ENCODE data around the gene IFFO2.
A peak's percentile ranks its signal among the peaks of the same experiment; 100 is the strongest.

Gene IFFO2

DNA sequence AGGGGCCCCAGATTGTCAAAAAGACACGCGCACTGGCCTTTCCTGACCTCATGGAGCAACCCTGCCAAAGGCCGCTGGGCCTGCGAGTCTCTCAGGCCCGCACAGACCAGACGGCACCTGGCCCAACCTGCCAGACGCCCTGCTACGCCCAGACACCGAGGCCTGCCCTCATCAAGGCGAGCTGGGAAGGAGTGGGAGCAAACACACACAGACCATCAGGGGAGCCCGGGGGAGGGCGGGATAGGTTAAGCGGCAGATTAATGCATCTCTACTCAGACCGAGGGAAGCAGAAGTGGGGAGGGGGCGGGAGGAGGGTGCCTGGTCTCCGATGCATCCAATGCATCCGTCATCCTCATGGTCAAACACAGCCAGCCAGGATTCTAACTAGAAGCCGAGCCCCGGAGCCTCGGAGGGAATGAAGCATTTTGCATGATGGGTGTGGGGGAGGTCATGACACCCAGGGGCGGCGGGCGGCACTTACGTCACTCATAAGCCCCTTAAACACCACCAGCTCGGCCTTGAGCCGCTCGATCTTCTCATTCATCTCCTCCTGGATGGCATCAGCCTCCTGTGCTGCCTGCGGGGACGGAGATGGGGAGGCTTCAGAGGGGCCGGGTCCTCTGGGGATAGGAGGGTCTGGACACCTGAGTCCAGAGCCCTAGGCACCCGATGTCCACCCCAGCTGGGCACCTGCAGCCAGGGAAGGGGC lies 37.1 kb downstream of the IFFO2 start:
- H3K27ac Mint-ChIP-seq: no peak overlapping the region
- ATAC-seq (replicated peaks) (no peak), DNase-seq (no peak)
- no peak overlapping the region for H3K4me3 Mint-ChIP-seq
- peaks cover 9 to 17% of the 10 kb centered on the region in 2 donors for H3K4me1 Mint-ChIP-seq
- H3K9me3 Mint-ChIP-seq: no peaks in the 10 kb centered on the region
- peaks cover 12 to 18% of the 10 kb centered on the region in 2 donors for H3K36me3 Mint-ChIP-seq
- no peaks in the 10 kb centered on the region for H3K27me3 Mint-ChIP-seq

DNA sequence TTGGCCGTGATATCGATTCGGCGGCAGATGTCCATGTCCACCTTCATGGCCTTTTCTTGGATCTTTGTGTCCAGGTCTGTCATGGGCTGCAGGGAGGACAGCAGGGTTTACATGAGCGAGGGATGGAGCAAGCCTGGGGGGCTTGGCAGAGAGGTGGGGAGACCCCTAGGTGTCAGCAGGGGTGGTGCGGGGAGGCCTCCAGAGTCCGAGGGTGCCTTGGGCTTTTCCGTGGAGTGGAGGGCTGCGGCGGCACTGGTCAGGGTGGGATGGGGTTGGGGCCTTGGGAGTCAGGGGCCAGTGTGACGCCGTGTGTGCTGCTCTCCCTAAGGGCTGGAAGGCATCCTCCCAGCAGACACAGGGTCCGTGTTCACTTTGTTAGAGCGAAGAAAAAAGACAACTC lies 38.1 kb downstream of the IFFO2 start:
- H3K27ac Mint-ChIP-seq: peak overlapping the region; percentile 68
- peaks cover 15 to 22% of the 10 kb centered on the region in 2 donors for H3K36me3 Mint-ChIP-seq
- peaks cover 5 to 10% of the 10 kb centered on the region in 2 donors for H3K4me1 Mint-ChIP-seq
- DNase-seq: no peak
- no peak overlapping the region for H3K4me3 Mint-ChIP-seq
- no peaks in the 10 kb centered on the region for H3K9me3 Mint-ChIP-seq
- no peaks in the 10 kb centered on the region for H3K27me3 Mint-ChIP-seq
- no peak for ATAC-seq (replicated peaks)

DNA sequence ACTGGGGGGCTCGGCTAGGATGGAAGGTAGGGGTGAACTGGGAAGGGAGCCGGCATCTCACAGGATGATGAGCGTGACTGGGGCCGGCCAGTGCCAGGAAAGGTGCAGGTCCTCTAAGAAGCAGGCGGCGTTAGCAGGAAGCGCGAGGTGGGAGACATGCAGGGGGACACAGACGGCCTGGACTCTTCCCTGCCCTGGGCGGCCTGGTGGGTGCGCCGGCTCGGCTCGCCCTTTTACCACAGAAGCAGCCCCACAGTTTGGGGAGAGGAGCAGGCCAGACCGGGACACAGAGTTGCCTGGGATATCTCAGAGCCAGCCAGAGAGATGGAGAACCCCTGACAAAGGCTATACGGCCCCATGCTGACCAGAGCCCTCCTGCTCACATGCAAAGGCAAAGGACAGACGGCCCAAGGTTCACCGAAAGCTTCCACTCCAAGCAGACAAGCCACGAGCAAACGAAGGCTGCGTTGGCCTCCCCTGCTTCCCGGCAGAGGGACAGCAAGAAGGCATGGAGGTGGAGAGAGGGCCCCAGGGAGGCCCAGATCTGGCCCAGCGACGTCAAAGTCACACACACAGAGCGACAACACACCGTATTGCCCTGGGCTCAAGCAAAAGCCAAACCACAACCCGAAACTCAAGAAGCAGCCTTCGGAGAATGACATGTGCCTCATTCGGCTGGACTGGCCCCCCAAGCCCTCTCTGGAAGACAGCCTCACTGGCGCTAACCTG lies 39.2 kb downstream of the IFFO2 start:
- H3K27me3 Mint-ChIP-seq: no peaks in the 10 kb centered on the region
- peaks cover 5 to 9% of the 10 kb centered on the region in 2 donors for H3K4me1 Mint-ChIP-seq
- DNase-seq (no peak), ATAC-seq (replicated peaks) (no peak)
- H3K9me3 Mint-ChIP-seq: no peaks in the 10 kb centered on the region
- peak overlapping the region; percentile 20 for H3K27ac Mint-ChIP-seq
- no peak overlapping the region for H3K4me3 Mint-ChIP-seq
- peaks cover 20 to 28% of the 10 kb centered on the region in 2 donors for H3K36me3 Mint-ChIP-seq

DNA sequence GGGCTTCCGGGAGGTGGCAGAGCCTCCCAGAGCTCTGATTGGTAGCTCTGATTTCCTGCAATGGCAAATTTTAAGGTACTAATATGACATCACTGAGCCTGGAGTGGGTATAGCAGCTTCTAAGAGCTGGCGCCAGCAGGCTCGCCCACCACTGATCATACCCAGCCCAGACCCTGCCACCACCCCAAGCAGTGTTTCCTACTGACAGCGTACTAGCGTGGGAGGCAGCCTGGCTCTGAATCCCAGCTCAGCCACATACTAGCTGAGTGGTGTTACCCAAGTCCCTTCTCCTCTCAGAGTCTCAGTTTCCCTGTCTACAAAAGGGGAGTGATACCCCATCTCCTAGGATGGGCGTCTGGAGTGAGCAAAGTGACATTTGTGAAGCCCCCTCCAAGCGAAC lies 41.1 kb downstream of the IFFO2 start:
- Mint-ChIP-seq H3K36me3 (peaks cover 29 to 31% of the 10 kb centered on the region in 2 donors), H3K27me3 (no peaks in the 10 kb centered on the region), H3K9me3 (no peaks in the 10 kb centered on the region), H3K4me3 (no peak overlapping the region), H3K27ac (peak overlapping the region; percentile 20), H3K4me1 (peaks cover 5 to 9% of the 10 kb centered on the region in 2 donors)
- no peak for DNase-seq
- ATAC-seq (replicated peaks): no peak

DNA sequence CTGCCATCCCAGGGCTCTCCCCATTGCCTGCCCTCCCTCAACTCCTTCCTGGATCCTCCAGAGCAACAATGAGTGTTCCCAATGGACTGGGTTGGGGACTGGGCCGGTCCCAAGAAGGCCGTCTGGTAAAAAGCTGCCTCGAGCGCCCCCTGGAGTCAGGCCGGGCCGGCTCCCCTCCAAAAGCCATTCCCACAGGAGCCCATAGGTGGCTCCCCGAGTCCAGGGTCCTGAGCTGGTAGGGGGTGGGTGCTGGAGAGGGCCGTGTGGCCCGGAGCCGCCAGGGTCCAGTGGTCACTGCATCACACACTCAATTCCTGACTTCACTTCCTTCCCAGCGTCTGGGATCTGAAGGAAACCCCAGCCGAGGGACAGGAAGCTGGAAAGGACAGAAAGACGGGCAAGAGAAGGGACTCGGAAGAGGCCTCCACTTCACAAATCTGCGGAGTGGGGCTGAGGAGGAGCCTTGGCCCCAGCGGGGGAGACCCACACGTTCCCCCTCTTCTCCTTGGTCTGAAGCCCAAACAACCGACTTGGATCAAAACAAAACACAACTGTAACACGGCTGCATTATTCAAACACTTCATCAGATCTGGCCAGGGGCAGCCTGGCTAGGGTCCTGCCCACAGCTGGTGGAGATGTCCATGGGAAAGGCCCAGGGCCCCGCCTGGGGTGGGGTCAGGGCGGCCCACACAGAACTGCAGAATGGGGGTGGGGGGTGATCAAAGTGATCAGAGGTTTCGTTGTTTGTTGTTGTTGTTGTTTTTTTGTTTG lies 43.2 kb downstream of the IFFO2 start:
- Mint-ChIP-seq H3K27ac (peak overlapping the region; percentile 69), H3K9me3 (peaks cover 0 to 5% of the 10 kb centered on the region in 2 donors), H3K4me1 (peaks cover 17 to 24% of the 10 kb centered on the region in 2 donors), H3K27me3 (no peaks in the 10 kb centered on the region), H3K36me3 (peaks cover 41 to 45% of the 10 kb centered on the region in 2 donors), H3K4me3 (no peak overlapping the region)
- ATAC-seq (replicated peaks) (peak; percentile 87), DNase-seq (peak; percentile 55)

DNA sequence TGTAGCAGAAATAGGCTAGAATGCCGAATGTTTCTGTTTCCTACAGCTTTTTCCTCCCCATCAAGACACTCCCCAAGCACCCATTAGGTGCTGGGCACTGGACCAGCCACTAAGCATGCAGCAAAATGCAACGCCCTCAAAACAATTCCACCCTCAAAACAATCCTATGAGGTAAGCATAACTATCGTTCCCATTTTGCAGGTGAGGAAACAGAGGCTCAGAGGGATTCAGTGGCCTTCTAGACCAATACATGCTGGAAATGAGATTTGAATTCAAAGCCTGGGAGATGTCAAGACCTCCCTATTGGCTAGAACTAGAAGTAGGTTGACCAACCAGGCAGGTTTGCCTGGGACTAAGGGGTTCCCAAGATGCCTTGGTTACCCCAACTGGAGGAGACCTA lies 43.9 kb downstream of the IFFO2 start:
- ATAC-seq (replicated peaks): no peak
- H3K4me1 Mint-ChIP-seq: peaks cover 23 to 31% of the 10 kb centered on the region in 2 donors
- H3K27ac Mint-ChIP-seq: no peak overlapping the region
- peaks cover 0 to 5% of the 10 kb centered on the region in 2 donors for H3K9me3 Mint-ChIP-seq
- no peak overlapping the region for H3K4me3 Mint-ChIP-seq
- DNase-seq: no peak
- H3K27me3 Mint-ChIP-seq: no peaks in the 10 kb centered on the region
- peaks cover 39 to 47% of the 10 kb centered on the region in 2 donors for H3K36me3 Mint-ChIP-seq

DNA sequence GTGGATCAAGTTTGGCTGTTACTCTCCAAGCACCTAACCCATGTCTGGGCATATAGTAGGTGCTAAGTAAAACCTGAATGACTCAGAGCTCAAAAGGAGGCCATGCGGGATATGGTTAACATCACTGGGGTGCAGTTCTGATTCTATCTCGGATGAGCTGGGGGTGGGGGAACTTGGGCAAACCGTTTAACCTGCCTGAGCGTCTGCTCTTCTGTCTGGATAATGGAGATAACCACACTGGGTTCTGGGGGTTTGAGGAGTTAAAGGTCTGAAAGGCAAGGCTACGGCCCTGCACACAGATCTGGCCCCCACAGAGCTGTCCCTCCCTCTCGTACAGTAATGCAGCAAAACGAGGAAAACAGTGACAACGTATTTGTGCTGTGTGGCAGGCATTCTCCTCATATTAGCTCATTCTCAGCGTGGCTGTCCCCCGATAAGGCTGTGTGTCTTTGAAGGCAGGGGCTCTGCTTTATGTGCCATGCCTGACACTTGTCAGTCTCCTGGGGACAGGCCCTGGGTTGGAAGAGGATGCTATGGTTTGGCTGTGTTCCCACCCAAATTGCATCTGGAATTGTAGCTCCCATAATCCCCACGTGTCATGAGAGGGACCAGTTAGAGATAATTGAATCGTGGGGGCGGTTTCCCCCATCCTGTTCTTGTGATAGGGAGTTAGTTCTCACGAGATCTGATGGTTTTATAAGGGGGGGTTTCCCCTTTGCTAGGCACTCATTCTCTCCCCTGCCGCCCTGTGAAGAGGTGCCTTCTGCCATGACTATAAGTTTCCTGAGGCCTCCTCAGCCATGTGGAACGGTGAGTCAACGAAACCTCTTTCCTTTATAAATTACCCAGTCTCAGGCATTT lies 47.3 kb downstream of the IFFO2 start:
- peaks cover 30 to 44% of the 10 kb centered on the region in 2 donors for H3K4me1 Mint-ChIP-seq
- ATAC-seq (replicated peaks): no peak
- no peak overlapping the region for H3K27ac Mint-ChIP-seq
- no peaks in the 10 kb centered on the region for H3K27me3 Mint-ChIP-seq
- no peak overlapping the region for H3K4me3 Mint-ChIP-seq
- H3K36me3 Mint-ChIP-seq: peaks cover 33 to 45% of the 10 kb centered on the region in 2 donors
- DNase-seq: no peak
- H3K9me3 Mint-ChIP-seq: peaks cover 0 to 5% of the 10 kb centered on the region in 2 donors

DNA sequence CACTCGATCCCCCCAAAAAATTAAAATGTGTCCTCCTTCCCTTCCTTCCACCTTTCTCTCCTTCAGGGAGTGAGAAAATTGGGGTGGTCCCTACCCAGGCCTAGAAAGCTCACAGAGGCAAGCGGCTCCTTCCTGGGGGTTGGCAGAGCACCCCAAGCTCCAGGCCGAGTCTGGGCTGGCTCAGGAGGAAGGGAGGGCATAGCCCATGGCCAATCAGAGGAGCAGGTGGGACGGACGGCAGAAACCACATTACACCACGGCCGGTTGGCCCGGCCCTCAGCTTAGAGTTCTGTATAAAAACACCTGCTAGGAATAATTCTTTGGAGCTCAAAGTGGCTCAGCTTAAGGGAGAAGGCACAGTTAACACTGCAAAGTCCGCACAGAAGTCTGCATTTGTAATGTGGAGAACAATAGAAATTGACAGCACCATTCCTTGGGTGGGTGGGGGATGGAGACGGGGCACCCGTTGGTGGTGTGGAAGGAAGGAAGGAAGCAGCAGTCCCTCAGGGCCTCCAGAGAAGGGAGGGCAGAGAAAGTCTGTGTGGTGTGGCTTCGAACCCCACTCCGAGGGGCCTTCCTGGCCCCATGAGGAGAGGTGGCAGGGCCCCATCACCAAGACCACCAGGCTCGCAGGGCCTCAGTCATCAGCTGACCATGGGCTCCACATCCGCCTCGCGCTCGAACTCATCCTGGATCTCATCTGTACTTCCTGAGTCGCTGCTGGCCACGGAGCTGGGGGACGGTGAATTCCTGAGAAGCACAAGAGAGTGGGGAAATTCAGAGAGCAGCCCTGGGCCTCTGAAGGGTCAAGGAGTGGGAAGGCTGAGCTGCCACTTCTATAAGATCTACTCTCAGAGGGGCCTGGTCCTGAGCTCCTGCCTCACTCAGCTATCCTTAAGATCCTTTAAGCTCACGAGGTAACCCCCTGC lies 48.3 kb downstream of the IFFO2 start:
- no peaks in the 10 kb centered on the region for H3K27me3 Mint-ChIP-seq
- H3K27ac Mint-ChIP-seq: peak overlapping the region; percentile 96
- H3K36me3 Mint-ChIP-seq: peaks cover 31 to 41% of the 10 kb centered on the region in 2 donors
- DNase-seq (peak; percentile 19), ATAC-seq (replicated peaks) (peak; percentile 76 to 78)
- H3K4me3 Mint-ChIP-seq: peak overlapping the region; percentile 39 to 82
- peaks cover 0 to 5% of the 10 kb centered on the region in 2 donors for H3K9me3 Mint-ChIP-seq
- peaks cover 34 to 45% of the 10 kb centered on the region in 2 donors for H3K4me1 Mint-ChIP-seq

DNA sequence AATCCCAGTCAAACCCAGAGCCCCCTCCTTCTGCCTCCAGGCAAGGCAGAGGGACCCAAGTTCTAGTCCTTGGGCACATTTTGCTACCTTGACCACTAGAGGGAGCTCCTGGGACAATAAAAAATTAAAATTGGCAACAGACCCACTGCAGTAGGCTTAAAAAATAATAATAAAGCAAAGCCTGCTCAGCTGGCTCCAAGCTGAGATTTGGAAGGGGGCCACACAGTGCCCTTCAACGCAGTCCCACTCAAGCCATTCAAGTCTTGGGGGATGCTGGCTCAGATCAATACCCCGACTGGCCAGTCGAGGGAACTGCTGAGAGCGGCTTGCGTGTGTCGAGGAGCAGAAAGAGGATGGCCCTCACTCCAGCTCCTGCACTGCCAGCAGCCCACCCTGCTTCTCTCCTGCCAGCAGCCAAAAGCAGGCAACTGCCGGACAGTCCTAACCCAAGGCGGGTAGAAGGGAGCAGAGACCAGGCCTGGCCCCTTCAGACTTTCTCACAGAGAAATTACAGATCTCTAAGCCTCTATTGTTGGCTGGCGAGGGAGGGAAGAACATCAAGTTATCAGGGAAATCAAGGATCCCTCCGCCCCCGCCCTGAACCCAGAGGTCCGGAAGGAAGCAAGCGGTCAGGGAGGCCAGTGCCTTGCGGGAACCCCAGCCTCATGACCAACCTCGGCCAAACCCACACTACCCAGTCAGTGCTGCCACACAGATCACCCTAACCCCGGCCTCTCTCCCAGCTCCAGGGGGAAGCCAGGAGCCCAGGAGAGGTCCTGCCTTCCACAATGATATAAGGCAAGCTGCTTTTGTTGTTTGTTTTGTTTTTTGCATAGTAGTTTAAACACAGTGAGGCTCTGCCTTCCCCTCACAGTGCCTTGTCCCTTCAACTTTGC lies 49.2 kb downstream of the IFFO2 start:
- no peaks in the 10 kb centered on the region for H3K27me3 Mint-ChIP-seq
- DNase-seq (peak; percentile 45), ATAC-seq (replicated peaks) (peak; percentile 42 to 47)
- H3K36me3 Mint-ChIP-seq: peaks cover 27 to 37% of the 10 kb centered on the region in 2 donors
- H3K9me3 Mint-ChIP-seq: peaks cover 0 to 5% of the 10 kb centered on the region in 2 donors
- H3K4me3 Mint-ChIP-seq: peak overlapping the region; percentile 39 to 82
- H3K27ac Mint-ChIP-seq: peak overlapping the region; percentile 96
- H3K4me1 Mint-ChIP-seq: peaks cover 31 to 44% of the 10 kb centered on the region in 2 donors

DNA sequence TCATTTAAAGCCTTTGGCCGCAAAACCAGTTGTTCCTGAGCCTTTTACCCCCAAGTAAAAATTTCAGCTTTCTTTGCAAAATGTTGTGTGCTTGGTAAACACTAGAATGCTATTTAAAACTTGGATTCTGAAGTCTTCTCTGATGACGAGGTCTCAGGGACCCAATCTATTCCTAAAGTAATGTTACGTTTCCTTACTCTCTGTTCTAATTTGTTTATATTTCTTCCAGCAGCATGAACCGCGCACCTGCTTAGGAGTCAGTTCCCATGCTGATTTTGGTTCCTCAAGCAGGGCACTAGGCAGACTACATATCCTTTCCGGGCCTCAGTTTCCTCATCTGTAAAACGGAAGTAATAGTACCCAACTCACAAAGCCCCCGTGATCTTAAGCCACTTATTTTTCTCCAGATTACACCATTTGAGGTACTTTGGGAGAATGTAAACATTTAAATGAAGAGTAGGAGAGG lies 53.2 kb downstream of the IFFO2 start:
- Mint-ChIP-seq H3K9me3 (no peaks in the 10 kb centered on the region), H3K27ac (peak overlapping the region; percentile 100), H3K4me1 (peaks cover 24 to 49% of the 10 kb centered on the region in 2 donors), H3K36me3 (peaks cover 5 to 7% of the 10 kb centered on the region in 2 donors), H3K4me3 (peak overlapping the region; percentile 99 to 100), H3K27me3 (no peaks in the 10 kb centered on the region)
- ATAC-seq (replicated peaks) (no peak), DNase-seq (no peak)

DNA sequence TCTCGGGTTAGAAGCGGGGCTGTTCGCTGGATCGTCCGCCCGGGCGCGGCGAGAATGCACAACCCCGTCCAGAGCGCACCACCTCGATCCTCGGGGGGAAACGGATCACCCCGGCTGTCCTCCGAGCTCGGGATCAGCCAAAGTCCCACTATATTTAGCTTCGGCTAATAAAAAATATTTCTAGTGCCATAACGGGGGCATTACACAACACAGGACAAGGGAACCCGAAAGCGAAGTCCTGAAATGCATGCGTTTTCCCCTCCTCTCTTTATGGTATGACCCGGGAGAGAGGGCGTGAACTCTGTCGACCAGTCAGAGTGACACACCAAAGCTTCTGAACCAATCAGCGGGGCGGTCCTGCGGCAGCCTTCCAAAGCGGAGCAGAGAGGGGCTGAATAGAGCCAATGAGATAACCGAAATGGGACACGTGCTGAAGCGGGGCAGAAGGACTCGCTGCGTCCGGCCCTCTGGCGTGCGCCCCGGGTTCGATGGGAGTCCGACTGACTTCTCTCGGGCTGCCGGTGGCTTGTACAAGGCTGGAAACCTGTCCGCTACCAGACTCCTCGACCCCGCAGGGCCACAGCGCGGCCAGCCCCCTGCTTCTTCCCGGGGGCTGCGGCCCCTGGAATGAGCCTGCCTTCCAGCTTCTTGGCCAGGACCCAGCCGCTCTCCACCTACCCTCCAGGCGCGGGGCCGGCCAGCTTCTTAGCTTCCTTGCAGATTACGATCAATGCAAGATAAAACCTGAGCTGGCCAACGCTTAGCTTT lies 53.8 kb downstream of the IFFO2 start, which contains the start of gene ALDH4A1:
ALDH4A1 (minus strand) TSS at position 33 of the 768 bp plus-strand sequence; CDS start at position 1, 32 bp downstream.
- no peaks in the 10 kb centered on the region for H3K27me3 Mint-ChIP-seq

More for the DNA sequence above, 53.8 kb downstream of the IFFO2 start, which contains the start of gene ALDH4A1:
- Mint-ChIP-seq H3K36me3 (peaks cover 2 to 3% of the 10 kb centered on the region in 2 donors), H3K4me3 (peak within 1 kb of the TSS; percentile 99 to 100), H3K9me3 (no peaks in the 10 kb centered on the region), H3K4me1 (peaks cover 19 to 42% of the 10 kb centered on the region in 2 donors), H3K27ac (peak within 1 kb of the TSS; percentile 100)
- ATAC-seq (replicated peaks) (peak; percentile 97 to 98), DNase-seq (peak; percentile 95)
